IMR-90 (cell line): ENCODE results near the gene TAF3.

ENCODE experiments used
- CEBPB ChIP-seq: IDR thresholded peaks from 2 replicates; pipeline ENCODE4 v1.6.1; 2012; ENCODE audit warnings: low read depth, low read length, improper control_type of control experiment
- CTCF ChIP-seq: conservative IDR thresholded peaks from 2 replicates; pipeline ENCODE4 v1.5.1; 2012; ENCODE audit warnings: mild to moderate bottlenecking, low read depth, low read length, improper control_type of control experiment
- FOS ChIP-seq: fragments of 150-350 bp; IDR thresholded peaks from 2 replicates; pipeline ENCODE4 v1.6.1; 2016; ENCODE audit warnings: low read depth, low read length
- POLR2A ChIP-seq: IDR thresholded peaks from 2 replicates; pipeline ENCODE4 v1.6.1; 2012; ENCODE audit warnings: mild to moderate bottlenecking, low read depth, low read length
- RAD21 ChIP-seq: IDR thresholded peaks from 2 replicates; pipeline ENCODE4 v1.6.1; 2012; ENCODE audit warnings: low read length, improper control_type of control experiment
- RCOR1 ChIP-seq: IDR thresholded peaks from 2 replicates; pipeline ENCODE4 v1.6.1; 2012; ENCODE audit warnings: mild to moderate bottlenecking, low read length, improper control_type of control experiment; ENCODE audit not compliant: insufficient replicate concordance
- RFX5 ChIP-seq: IDR thresholded peaks from 2 replicates; pipeline ENCODE4 v1.8.0; 2012; ENCODE audit warnings: low read depth, mild to moderate bottlenecking, low read length, moderate library complexity
- SMC3 ChIP-seq: fragments of 150-350 bp; IDR thresholded peaks from 2 replicates; pipeline ENCODE4 v1.6.1; 2016; ENCODE audit warnings: low read depth, mild to moderate bottlenecking, antibody characterized with exemption, low read length, moderate library complexity

- TF ChIP-seq CTCF = no peak
- TF ChIP-seq POLR2A = no peak
- no peak for TF ChIP-seq RAD21
- TF ChIP-seq RCOR1 = no peak
- no peak for TF ChIP-seq RFX5
- TF ChIP-seq CEBPB = no peak
- no peak for TF ChIP-seq SMC3
- TF ChIP-seq FOS = no peak
These were observed 196.3 kb downstream of the TAF3 start for GRCh38 chr10:8014649-8015048.
